IPS-NIHi7 (cell line): ENCODE results near the gene OTX2.

Experiments
- DNase-seq: peaks from one replicate; pipeline ENCODE4 v3.0.0; 2012; ENCODE audit warnings: mixed read lengths; ENCODE audit errors: extremely low spot score

Gene OTX2

GRCh38 chr14:56810147-56810719 lies at the start of gene OTX2:
Gene OTX2 (minus strand): TSS chr14:56810479. CDS start chr14:56805456, 5,023 bp downstream.
- no peak for DNase-seq

- DNase-seq, result peak; percentile 27
Measured at GRCh38 chr14:56858422-56858821, 48.1 kb upstream of the OTX2 start.

GRCh38 chr14:56857216-56857615 lies 46.9 kb upstream of the OTX2 start:
- DNase-seq, result no peak

GRCh38 chr14:56855891-56856461 lies 45.7 kb upstream of the OTX2 start:
- DNase-seq, result peak; percentile 67

- DNase-seq, result no peak
Measured at GRCh38 chr14:56854325-56854724, 44.0 kb upstream of the OTX2 start.

GRCh38 chr14:56846970-56847930 lies 37.0 kb upstream of the OTX2 start:
- DNase-seq, result peak; percentile 65

- no peak for DNase-seq
Measured at GRCh38 chr14:56844406-56845002, 34.2 kb upstream of the OTX2 start.

GRCh38 chr14:56841611-56842010 lies 31.3 kb upstream of the OTX2 start:
- no peak for DNase-seq

- no peak for DNase-seq
Measured at GRCh38 chr14:56840221-56840620, 29.9 kb upstream of the OTX2 start.

GRCh38 chr14:56829151-56829550 lies 18.9 kb upstream of the OTX2 start:
- DNase-seq, result no peak

- DNase-seq, result no peak
Measured at GRCh38 chr14:56826214-56826613, 15.9 kb upstream of the OTX2 start.

GRCh38 chr14:56821805-56822610 lies 11.7 kb upstream of the OTX2 start:
- DNase-seq, result no peak

- no peak for DNase-seq
Measured at GRCh38 chr14:56821177-56821576, 10.9 kb upstream of the OTX2 start.

- DNase-seq, result no peak
Measured at GRCh38 chr14:56817396-56817921, 7.2 kb upstream of the OTX2 start.

GRCh38 chr14:56816574-56817391 lies 6.5 kb upstream of the OTX2 start:
- DNase-seq, result no peak

- no peak for DNase-seq
Measured at GRCh38 chr14:56815745-56816144, 5.5 kb upstream of the OTX2 start.

- DNase-seq, result no peak
Measured at GRCh38 chr14:56814969-56815700, 4.9 kb upstream of the OTX2 start.

GRCh38 chr14:56814519-56814959 lies 4.3 kb upstream of the OTX2 start:
- no peak for DNase-seq

GRCh38 chr14:56813143-56813551 lies 2.9 kb upstream of the OTX2 start:
- no peak for DNase-seq
